ENCODE measurements around the gene SPNS2.

Gene SPNS2

DNA sequence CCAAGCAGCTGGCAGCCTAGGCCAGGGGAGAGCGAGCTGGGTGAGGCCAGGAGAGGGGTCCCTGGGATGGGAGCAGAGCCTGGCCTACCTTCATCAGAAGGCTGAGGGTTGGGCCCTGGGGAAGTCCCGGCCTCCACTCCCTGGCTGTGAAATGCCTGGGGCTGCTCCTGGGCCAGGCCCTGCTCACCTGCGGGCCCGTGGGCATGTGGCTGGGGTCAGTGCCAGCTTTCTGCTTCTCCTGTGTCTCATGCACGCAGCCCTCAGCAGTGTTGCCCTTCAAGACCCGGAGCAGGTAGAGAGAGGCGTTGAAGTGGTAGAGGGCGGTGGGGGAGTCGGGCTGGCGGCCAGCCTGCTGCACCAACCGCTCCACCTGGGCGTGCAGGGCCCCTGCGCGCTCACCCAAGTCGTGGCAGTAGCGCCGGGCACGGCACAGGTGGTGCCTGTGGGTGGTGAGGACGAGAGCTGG is 44.1 kb downstream of the SPNS2 start:
- H3K4me3 Mint-ChIP-seq: no peak overlapping the region
- no peaks in the 10 kb centered on the region for H3K4me1 Mint-ChIP-seq
- no peaks in the 10 kb centered on the region for H3K9me3 Mint-ChIP-seq
- H3K36me3 Mint-ChIP-seq (ENCODE audit: low read depth): peaks cover 12% of the 10 kb centered on the region
- TF ChIP-seq, protein P1, sequence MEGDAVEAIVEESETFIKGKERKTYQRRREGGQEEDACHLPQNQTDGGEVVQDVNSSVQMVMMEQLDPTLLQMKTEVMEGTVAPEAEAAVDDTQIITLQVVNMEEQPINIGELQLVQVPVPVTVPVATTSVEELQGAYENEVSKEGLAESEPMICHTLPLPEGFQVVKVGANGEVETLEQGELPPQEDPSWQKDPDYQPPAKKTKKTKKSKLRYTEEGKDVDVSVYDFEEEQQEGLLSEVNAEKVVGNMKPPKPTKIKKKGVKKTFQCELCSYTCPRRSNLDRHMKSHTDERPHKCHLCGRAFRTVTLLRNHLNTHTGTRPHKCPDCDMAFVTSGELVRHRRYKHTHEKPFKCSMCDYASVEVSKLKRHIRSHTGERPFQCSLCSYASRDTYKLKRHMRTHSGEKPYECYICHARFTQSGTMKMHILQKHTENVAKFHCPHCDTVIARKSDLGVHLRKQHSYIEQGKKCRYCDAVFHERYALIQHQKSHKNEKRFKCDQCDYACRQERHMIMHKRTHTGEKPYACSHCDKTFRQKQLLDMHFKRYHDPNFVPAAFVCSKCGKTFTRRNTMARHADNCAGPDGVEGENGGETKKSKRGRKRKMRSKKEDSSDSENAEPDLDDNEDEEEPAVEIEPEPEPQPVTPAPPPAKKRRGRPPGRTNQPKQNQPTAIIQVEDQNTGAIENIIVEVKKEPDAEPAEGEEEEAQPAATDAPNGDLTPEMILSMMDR (IDR thresholded peaks at IDR 0.05; ENCODE audit: unreplicated experiment in 3 of 3): no peak
- no peak overlapping the region for H3K27ac Mint-ChIP-seq
- H3K27me3 Mint-ChIP-seq (ENCODE audit: low read depth): no peaks in the 10 kb centered on the region

DNA sequence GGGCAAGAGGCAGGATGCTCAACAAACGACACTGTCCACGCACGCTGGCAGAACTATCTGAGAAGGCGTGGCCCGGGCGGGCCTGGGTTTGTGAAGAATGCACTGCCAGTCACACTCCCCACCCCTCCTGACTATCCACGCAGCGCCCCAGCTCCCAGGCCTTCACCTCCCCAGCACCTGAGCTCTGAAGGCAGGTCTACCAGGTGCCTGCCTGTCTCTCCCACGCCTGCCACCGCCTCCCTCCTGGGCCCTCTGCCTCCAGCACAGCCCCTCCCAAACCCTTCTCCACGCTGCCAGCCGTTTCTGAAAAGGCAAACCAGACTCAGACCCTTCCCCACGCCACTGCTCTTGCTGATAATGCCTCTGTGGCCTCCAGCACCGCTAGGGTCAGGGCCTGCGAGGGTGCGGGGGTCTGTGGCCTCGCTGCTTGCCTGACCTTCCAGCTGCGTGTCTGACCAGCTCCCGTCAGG is 44.9 kb downstream of the SPNS2 start:
- TF ChIP-seq, protein P1 (IDR thresholded peaks at IDR 0.05; ENCODE audit: unreplicated experiment in 3 of 3): no peak
- no peak overlapping the region for H3K4me3 Mint-ChIP-seq
- no peaks in the 10 kb centered on the region for H3K27me3 Mint-ChIP-seq (ENCODE audit: low read depth)
- H3K4me1 Mint-ChIP-seq: no peaks in the 10 kb centered on the region
- H3K27ac Mint-ChIP-seq: no peak overlapping the region
- H3K9me3 Mint-ChIP-seq: no peaks in the 10 kb centered on the region
- peaks cover 12% of the 10 kb centered on the region for H3K36me3 Mint-ChIP-seq (ENCODE audit: low read depth)

DNA sequence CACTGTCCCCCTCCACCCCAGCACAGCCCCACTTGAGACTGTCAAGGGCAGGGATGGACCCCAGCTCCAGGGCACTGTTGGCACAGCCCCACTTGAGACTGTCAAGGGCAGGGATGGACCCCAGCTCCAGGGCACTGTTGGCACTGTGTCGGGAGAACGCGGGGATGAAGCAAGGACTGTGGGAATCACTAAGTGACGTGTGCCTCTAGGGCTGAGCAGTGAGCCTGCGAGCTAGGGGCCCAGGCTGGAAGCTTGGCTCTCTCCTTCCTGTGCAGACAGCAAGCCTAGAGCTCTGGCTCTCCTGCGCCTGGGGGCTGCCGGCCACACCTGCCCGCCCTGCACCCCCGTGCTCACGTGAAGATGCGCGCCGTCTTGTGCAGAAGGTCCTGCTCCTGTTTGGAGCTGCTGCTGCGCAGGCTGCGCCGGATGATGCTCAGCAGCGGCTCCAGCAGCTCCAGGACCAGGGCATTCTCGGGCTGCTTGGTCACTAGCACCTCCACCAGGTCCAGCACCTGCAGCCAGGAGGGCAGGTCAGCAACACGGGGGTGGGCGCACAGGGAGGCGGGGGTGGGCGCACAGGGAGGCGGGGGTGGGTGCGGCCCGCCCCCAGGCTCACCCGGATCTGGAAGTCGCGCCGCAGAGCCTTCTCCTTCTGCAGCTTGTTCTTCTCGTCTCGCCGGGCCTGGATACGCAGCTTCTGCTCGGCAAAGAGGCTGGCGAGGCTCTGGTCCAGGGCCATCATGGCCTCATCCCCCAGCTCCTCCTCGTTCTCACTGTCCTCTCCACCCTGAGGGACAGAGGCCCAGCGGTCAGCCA is 45.7 kb downstream of the SPNS2 start:
- H3K27me3 Mint-ChIP-seq (ENCODE audit: low read depth): no peaks in the 10 kb centered on the region
- no peak overlapping the region for H3K4me3 Mint-ChIP-seq
- no peaks in the 10 kb centered on the region for H3K9me3 Mint-ChIP-seq
- no peak overlapping the region for H3K27ac Mint-ChIP-seq
- H3K36me3 Mint-ChIP-seq (ENCODE audit: low read depth): peaks cover 12% of the 10 kb centered on the region
- TF ChIP-seq, protein P1 (IDR thresholded peaks at IDR 0.05; ENCODE audit: unreplicated experiment in 3 of 3): no peak
- no peaks in the 10 kb centered on the region for H3K4me1 Mint-ChIP-seq

DNA sequence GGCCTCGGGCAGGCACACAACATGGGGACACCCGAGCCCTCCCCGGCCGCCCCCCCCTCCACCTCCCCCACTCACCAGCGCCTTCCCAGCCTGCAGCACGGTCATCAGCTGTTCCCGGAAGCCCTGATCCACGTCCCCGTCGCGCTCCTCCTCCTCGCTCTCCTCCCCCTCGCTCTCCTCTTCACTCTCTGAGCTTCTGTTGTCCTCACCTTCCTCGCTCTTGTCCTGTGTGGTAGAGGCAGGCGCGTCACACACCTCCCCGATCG is 46.2 kb downstream of the SPNS2 start:
- TF ChIP-seq, protein P1 (IDR thresholded peaks at IDR 0.05; ENCODE audit: unreplicated experiment in 3 of 3): no peak
- no peaks in the 10 kb centered on the region for H3K4me1 Mint-ChIP-seq
- no peaks in the 10 kb centered on the region for H3K27me3 Mint-ChIP-seq (ENCODE audit: low read depth)
- no peaks in the 10 kb centered on the region for H3K9me3 Mint-ChIP-seq
- no peak overlapping the region for H3K27ac Mint-ChIP-seq
- no peak overlapping the region for H3K4me3 Mint-ChIP-seq
- H3K36me3 Mint-ChIP-seq (ENCODE audit: low read depth): peaks cover 8% of the 10 kb centered on the region

DNA sequence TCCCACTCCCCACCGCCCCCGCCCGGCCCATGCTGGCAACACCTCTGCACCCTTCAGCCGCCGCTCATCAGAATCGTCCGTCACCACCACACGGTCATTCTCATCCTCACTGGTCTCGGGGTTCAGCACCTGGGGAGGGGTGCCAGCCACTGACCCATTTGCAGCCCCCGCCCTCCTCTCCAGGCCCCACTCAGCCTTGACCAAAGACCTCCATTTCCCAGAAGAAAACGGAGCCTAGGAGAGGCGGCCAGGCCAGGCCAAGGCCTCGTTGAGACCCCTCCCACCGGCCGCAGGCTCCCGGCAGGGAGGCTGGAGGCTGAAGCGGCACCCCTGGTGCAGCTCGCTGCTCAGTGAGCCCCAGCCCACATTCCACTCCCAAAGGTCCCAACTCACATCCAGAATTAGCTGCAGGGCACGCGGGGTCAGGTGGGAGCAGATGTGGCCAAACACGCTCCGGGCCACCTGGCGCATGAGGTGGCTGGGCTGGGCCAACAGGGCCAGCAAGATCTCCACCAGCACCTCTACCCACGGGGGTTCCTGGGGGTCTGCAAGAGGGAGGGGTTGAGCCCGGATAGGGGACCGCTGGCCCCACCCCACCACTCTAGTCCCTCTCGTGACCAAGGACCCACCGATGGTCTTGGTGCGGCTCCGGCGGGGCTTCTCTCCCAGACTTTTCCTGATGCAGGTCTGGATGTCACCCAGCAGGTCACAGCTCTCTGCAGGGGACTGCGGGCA is 46.7 kb downstream of the SPNS2 start:
- Mint-ChIP-seq H3K36me3 (ENCODE audit: low read depth) (peaks cover 8% of the 10 kb centered on the region), H3K4me1 (no peaks in the 10 kb centered on the region), H3K27ac (no peak overlapping the region), H3K9me3 (no peaks in the 10 kb centered on the region), H3K27me3 (ENCODE audit: low read depth) (no peaks in the 10 kb centered on the region), H3K4me3 (no peak overlapping the region)
- TF ChIP-seq, protein P1 (IDR thresholded peaks at IDR 0.05; ENCODE audit: unreplicated experiment in 3 of 3): no peak
